ENCODE measurements around the gene CARD11. TPM values are rescaled to one million over a fixed set of nuclear protein-coding genes. Genes with fewer than 3 reads are reported as not detected.
"Not testable (repeated sequence)": the region's sequence is repeated elsewhere in the genome, so short reads cannot be mapped to it uniquely, and the experiment has no call there.

Gene CARD11
- total RNA-seq, 6 experiments from 2014 or later = not detected

- no peak for TF ChIP-seq CTCF (IDR thresholded peaks at IDR 0.05)
- no peaks in the 10 kb centered on the region for H3K36me3 Mint-ChIP-seq (ENCODE audit: low read depth)
- H3K4me1 Mint-ChIP-seq (ENCODE audit: low read depth) = no peaks in the 10 kb centered on the region
- peaks cover 4% of the 10 kb centered on the region; the same call in 1 of the 2 replicates for H3K9me3 Mint-ChIP-seq
- peaks cover 6% of the 10 kb centered on the region for H3K27me3 Mint-ChIP-seq (ENCODE audit: insufficient read depth)
- H3K4me3 Mint-ChIP-seq = no peak overlapping the region
- no peak overlapping the region for H3K27ac Mint-ChIP-seq
- no peak for DNase-seq
Measured at GRCh38 chr7:2959103-2959680, 84.5 kb downstream of the CARD11 start.

GRCh38 chr7:2958416-2959102, 85.1 kb downstream of the CARD11 start:
- Mint-ChIP-seq H3K4me1 (ENCODE audit: low read depth) (no peaks in the 10 kb centered on the region), H3K9me3 (peaks cover 4% of the 10 kb centered on the region; the same call in 1 of the 2 replicates), H3K27ac (no peak overlapping the region), H3K27me3 (ENCODE audit: insufficient read depth) (peaks cover 7% of the 10 kb centered on the region), H3K36me3 (ENCODE audit: low read depth) (no peaks in the 10 kb centered on the region), H3K4me3 (no peak overlapping the region)
- no peak for TF ChIP-seq CTCF (IDR thresholded peaks at IDR 0.05)
- no peak for DNase-seq

DNA sequence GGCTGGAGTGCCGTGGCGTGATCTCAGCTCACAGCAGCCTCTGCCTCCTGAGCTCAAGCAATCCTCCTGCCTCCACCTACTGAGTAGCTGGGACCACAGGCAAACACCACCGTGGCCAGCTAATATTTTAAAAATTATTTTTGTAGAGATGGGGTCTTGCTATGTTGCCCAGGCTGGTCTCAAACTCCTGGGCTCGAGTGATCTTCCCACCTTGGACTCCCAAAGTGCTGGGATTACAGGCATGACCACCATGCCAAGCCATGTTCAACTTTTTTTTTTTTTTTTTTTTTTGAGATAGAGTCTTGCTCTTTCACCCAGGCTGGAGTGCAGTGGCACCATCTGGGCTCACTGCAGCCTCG, 86.3 kb downstream of the CARD11 start:
- not testable (repeated sequence) for H3K4me1 Mint-ChIP-seq (ENCODE audit: low read depth); H3K36me3 Mint-ChIP-seq (ENCODE audit: low read depth); H3K27me3 Mint-ChIP-seq (ENCODE audit: insufficient read depth); H3K4me3 Mint-ChIP-seq; DNase-seq; H3K27ac Mint-ChIP-seq; H3K9me3 Mint-ChIP-seq

- no peak overlapping the region for H3K4me3 Mint-ChIP-seq
- no peaks in the 10 kb centered on the region for H3K36me3 Mint-ChIP-seq (ENCODE audit: low read depth)
- no peak overlapping the region for H3K27ac Mint-ChIP-seq
- no peaks in the 10 kb centered on the region for H3K4me1 Mint-ChIP-seq (ENCODE audit: low read depth)
- peak; percentile 18 for DNase-seq
- no peak for TF ChIP-seq CTCF (IDR thresholded peaks at IDR 0.05)
- H3K9me3 Mint-ChIP-seq = peaks cover 4% of the 10 kb centered on the region; the same call in 1 of the 2 replicates
- H3K27me3 Mint-ChIP-seq (ENCODE audit: insufficient read depth) = peaks cover 5% of the 10 kb centered on the region; the same call in 1 of the 2 replicates
Measured at GRCh38 chr7:2956526-2957368, 86.9 kb downstream of the CARD11 start.

DNA sequence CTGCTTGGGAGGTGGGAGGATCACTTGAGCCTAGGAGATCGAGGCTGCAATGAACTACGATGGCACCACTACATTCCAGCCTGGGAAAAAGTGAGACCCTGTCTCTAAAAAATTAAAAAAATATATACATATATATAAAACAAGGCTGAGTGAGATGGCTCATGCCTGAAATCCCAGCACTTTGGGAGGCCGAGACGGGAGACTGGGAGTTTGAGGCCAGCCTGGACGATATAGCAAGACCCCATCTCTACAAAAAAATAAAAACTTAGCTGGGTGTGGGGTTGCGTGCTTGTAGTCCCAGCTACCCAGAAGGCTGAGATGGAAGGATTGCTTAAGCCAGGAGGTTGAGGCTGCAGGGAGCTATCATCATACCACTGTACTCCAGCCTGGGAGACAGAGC, 87.6 kb downstream of the CARD11 start:
- TF ChIP-seq CTCF (IDR thresholded peaks at IDR 0.05) = no peak
- no peaks in the 10 kb centered on the region for H3K4me1 Mint-ChIP-seq (ENCODE audit: low read depth)
- H3K36me3 Mint-ChIP-seq (ENCODE audit: low read depth) = no peaks in the 10 kb centered on the region
- H3K27ac Mint-ChIP-seq = no peak overlapping the region
- peaks cover 4% of the 10 kb centered on the region; the same call in 1 of the 2 replicates for H3K9me3 Mint-ChIP-seq
- no peak overlapping the region for H3K4me3 Mint-ChIP-seq
- DNase-seq = no peak
- peaks cover 5% of the 10 kb centered on the region; the same call in 1 of the 2 replicates for H3K27me3 Mint-ChIP-seq (ENCODE audit: insufficient read depth)

Measured in HFFc6 (cell line).